Choroid plexus epithelial cell (primary cell): ENCODE measurements around the gene UBE2L6.

Experiments used
- DNase-seq: peaks from one replicate; pipeline ENCODE4 v3.0.0-alpha.2; 2010; ENCODE audit warnings: low read depth
- H3K4me3 ChIP-seq: 2 replicates; pipeline ENCODE4 v1.5.1; 2011; ENCODE audit warnings: low read depth, mild to moderate bottlenecking, control low read depth, low read length, moderate library complexity
- TF ChIP-seq, protein P1 (sequence below): conservative IDR thresholded peaks from 2 replicates; pipeline ENCODE4 v1.5.1; 2011; ENCODE audit warnings: low read depth, mild to moderate bottlenecking, control low read depth, inconsistent platforms, low read length, moderate library complexity

Gene UBE2L6

GRCh38 chr11:57604296-57605027, 37.0 kb upstream of the UBE2L6 start:
- no peak overlapping the region for H3K4me3 ChIP-seq
- TF ChIP-seq, protein P1, sequence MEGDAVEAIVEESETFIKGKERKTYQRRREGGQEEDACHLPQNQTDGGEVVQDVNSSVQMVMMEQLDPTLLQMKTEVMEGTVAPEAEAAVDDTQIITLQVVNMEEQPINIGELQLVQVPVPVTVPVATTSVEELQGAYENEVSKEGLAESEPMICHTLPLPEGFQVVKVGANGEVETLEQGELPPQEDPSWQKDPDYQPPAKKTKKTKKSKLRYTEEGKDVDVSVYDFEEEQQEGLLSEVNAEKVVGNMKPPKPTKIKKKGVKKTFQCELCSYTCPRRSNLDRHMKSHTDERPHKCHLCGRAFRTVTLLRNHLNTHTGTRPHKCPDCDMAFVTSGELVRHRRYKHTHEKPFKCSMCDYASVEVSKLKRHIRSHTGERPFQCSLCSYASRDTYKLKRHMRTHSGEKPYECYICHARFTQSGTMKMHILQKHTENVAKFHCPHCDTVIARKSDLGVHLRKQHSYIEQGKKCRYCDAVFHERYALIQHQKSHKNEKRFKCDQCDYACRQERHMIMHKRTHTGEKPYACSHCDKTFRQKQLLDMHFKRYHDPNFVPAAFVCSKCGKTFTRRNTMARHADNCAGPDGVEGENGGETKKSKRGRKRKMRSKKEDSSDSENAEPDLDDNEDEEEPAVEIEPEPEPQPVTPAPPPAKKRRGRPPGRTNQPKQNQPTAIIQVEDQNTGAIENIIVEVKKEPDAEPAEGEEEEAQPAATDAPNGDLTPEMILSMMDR: no peak
- DNase-seq: no peak

DNA sequence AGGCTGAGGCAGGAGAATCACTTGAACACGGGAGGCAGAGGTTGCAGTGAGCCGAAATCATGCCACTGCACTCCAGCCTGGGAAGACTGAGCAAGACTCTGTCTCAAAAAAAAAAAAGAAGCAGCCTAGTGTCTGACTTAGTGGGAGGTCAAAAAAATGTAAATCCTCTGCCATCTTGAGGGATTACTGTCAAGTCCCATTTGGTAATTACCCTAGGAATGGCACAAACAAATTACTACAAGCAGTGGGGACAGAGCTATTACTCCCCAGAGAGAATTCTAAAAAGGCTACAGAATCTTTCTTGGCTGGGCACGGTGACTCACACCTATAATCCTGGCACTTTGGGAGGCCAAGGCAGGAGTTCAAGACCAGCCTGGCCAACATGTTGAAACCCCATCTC, 33.8 kb upstream of the UBE2L6 start:
- no peak for DNase-seq
- H3K4me3 ChIP-seq: no peak overlapping the region
- TF ChIP-seq, protein P1: no peak

- DNase-seq: peak; percentile 16
- TF ChIP-seq, protein P1: no peak
- peak overlapping the region; percentile 67 for H3K4me3 ChIP-seq
Observed at GRCh38 chr11:57599381-57599780, 31.9 kb upstream of the UBE2L6 start.

DNA sequence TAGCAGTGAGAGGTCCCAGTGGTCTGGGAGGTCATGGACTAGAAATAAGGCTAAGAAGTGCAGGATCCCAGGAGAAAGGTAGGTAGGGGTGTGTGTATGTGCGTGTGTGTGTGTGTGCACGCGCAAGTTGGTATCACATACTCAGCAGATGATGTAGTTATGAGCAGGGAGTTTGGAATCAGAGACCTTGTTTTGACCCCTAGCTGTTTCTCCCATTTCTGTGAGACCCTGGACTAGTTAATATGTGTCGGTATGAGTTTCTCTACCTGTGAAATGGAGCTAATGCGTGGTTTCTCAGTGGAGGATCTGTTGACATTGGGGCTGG, 31.3 kb upstream of the UBE2L6 start:
- H3K4me3 ChIP-seq: peak overlapping the region; percentile 67
- TF ChIP-seq, protein P1: no peak

DNA sequence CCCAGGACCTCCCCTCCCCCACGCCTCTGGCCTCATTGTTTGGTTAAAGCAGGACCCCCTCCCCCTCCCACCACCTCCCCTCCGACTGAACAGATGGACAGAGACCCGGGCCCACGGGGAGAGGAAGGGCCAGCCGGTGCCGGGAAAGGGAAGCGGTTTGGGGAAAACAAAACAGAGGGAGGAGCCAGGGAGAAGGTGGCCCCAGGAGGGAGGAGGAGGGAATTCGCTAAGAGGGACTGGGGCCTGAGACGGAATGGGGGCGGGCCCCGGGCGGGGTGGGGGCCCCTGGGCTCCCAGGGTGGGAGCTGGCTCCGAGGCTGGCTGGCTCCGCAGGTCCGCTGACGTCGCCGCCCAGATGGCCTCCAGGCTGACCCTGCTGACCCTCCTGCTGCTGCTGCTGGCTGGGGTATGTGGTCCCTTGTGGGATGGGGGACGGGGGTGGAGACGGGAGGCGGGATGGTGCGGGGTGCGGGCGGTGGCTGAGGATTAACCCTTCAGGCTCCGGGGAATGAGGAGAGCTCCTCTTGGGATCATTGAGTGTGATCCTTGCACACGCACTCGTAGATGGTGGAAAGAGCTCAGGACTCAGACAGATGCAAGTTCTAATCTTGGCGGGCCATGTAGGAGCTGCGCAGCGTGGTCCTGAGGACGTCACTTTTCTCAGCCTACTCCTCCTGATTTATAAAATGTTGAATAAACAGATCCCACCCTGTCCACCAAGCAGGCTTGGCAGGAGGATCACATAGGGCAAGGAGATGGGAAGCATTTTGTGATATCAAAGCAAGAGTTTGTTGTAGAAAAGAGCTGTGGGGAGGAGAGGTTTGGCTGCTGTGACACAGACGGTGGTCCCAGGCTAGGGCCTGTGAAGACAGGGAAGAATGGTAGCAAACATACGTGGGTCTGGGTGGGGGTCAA, 30.7 kb upstream of the UBE2L6 start:
- TF ChIP-seq, protein P1: no peak
- DNase-seq: peak; percentile 69

More for the DNA sequence above, 31.3 kb upstream of the UBE2L6 start:
- DNase-seq: peak; percentile 55

DNA sequence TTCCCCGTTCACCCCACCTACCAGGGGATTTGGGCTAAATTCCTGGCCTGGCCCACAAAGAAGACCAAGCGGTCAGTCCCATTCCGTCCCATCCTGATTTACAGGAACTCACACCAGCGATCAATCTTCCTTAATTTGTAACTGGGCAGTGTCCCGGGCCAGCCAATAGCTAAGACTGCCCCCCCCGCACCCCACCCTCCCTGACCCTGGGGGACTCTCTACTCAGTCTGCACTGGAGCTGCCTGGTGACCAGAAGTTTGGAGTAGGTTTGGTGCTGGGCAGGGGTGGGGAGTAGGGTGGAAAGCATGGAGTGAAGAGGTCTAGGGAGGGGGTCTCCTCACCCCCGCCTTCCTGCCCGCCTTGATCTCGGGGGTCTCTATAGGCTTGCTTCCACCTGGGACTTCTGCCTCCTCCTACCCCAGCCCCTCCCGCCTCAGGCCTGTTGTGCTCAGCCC, 30.0 kb upstream of the UBE2L6 start, which contains the start of gene SERPING1:
Gene SERPING1, plus strand, starts transcription at position 225 of the 455 bp plus-strand sequence. CDS start 586 bp downstream, outside the sequence.
- TF ChIP-seq, protein P1: no peak
- peak; percentile 23 for DNase-seq
- H3K4me3 ChIP-seq: peak within 1 kb of the TSS; percentile 67

More for the DNA sequence above, 30.7 kb upstream of the UBE2L6 start:
- peak overlapping the region; percentile 67 for H3K4me3 ChIP-seq
